SK-N-SH (cell line): Measurements from ENCODE around the gene GTPBP10. TPM values are rescaled to one million over a fixed set of nuclear protein-coding genes. Genes with fewer than 3 reads are reported as not detected.

Experiments
- CHD2 ChIP-seq: fragments of 150-350 bp; IDR thresholded peaks from 2 replicates; pipeline ENCODE4 v1.6.1; 2018; ENCODE audit warnings: low read length; ENCODE audit not compliant: partially characterized antibody
- CTCF ChIP-seq: fragments of 200-600 bp; sonication (generic); IDR thresholded peaks from 2 replicates; pipeline ENCODE4 v1.6.1; 2017; ENCODE audit warnings: antibody characterized with exemption, mild to moderate bottlenecking, moderate library complexity
- ELF1 ChIP-seq: IDR thresholded peaks from 2 replicates; pipeline ENCODE4 v1.4.0; 2012
- EP300 ChIP-seq, 2 experiments: IDR thresholded peaks; 2 replicates each; pipeline versions ENCODE4 v1.4.0 to v1.6.1; 2012; ENCODE audit warnings: borderline replicate concordance in 1 of 2, low read depth in 1 of 2, low read length in 1 of 2
- EZH2phosphoT487 ChIP-seq: fragments of 200-600 bp; sonication (generic); IDR thresholded peaks from 2 replicates; pipeline ENCODE4 v1.6.1; 2017; ENCODE audit warnings: low read depth, mixed run types, mild to moderate bottlenecking, antibody characterized with exemption, moderate library complexity, borderline replicate concordance
- GABPA ChIP-seq: IDR thresholded peaks from 2 replicates; pipeline ENCODE4 v1.4.0; 2012; ENCODE audit warnings: low read depth, mild to moderate bottlenecking
- JUND ChIP-seq: IDR thresholded peaks from 2 replicates; pipeline ENCODE4 v1.4.0; 2012
- MEF2A ChIP-seq: IDR thresholded peaks from 2 replicates; pipeline ENCODE4 v1.4.0; 2012; ENCODE audit warnings: low read depth, borderline replicate concordance
- MXI1 ChIP-seq: IDR thresholded peaks from 2 replicates; pipeline ENCODE4 v1.6.1; 2012; ENCODE audit warnings: mild to moderate bottlenecking, low read depth, low read length, improper control_type of control experiment
- NRF1 ChIP-seq: IDR thresholded peaks from 2 replicates; pipeline ENCODE4 v1.6.1; 2012; ENCODE audit warnings: low read depth, mild to moderate bottlenecking, low read length
- POLR2AphosphoS5 ChIP-seq: IDR thresholded peaks from 2 replicates; pipeline ENCODE4 v1.6.1; 2012; ENCODE audit warnings: low read depth, low read length
- RAD21 ChIP-seq: IDR thresholded peaks from 2 replicates; pipeline ENCODE4 v1.6.1; 2012; ENCODE audit warnings: mild to moderate bottlenecking, low read length
- RCOR1 ChIP-seq: fragments of 150-350 bp; IDR thresholded peaks from 2 replicates; pipeline ENCODE4 v1.6.1; 2017; ENCODE audit warnings: antibody characterized with exemption, low read length
- REST ChIP-seq: IDR thresholded peaks from 2 replicates; pipeline ENCODE4 v1.6.1; 2012; ENCODE audit warnings: mild to moderate bottlenecking, low read depth, low read length, moderate library complexity
- RXRA ChIP-seq: IDR thresholded peaks from 2 replicates; pipeline ENCODE4 v1.4.0; 2012; ENCODE audit warnings: low read depth, mild to moderate bottlenecking, borderline replicate concordance
- SIN3A ChIP-seq: IDR thresholded peaks from 2 replicates; pipeline ENCODE4 v1.6.1; 2012; ENCODE audit warnings: low read depth, mild to moderate bottlenecking, low read length, moderate library complexity, borderline replicate concordance
- TAF1 ChIP-seq: IDR thresholded peaks from 2 replicates; pipeline ENCODE4 v1.6.1; 2012; ENCODE audit warnings: low read depth, mild to moderate bottlenecking, low read length, moderate library complexity, borderline replicate concordance
- TCF12 ChIP-seq: IDR thresholded peaks from 2 replicates; pipeline ENCODE4 v1.4.0; 2012
- USF1 ChIP-seq: IDR thresholded peaks from 2 replicates; pipeline ENCODE4 v1.4.0; 2012; ENCODE audit warnings: low read depth, borderline replicate concordance
- USF2 ChIP-seq: fragments of 150-350 bp; IDR thresholded peaks from 2 replicates; pipeline ENCODE4 v1.6.1; 2017; ENCODE audit warnings: antibody characterized with exemption, low read length, low read depth, borderline replicate concordance
- polyA plus RNA-seq, 3 experiments: library from polyadenylated mRNA; depleted of rRNA; stranded (reverse); fragments of >200 nt; gene quantifications; 2 replicates each; pipeline ENCODE4 v1.2.3, GENCODE V29; 2012

The GTPBP10 gene
- polyA plus RNA-seq, 1 of the 3 experiments (the other 2 are of a cell fraction) = 8.5 TPM

- TF ChIP-seq CTCF (no peak), ELF1 (no peak; the same call in 1 of the 2 replicates), CHD2 (peak; percentile 92), TAF1 (no peak), USF1 (no peak), USF2 (no peak), EZH2phosphoT487 (no peak), NRF1 (no peak), GABPA (no peak), RAD21 (peak; percentile 36), SIN3A (no peak), EP300 (IDR thresholded peaks at IDR 0.05; ENCODE audit: borderline replicate concordance in 1 of 2, low read depth in 1 of 2, low read length in 1 of 2) (peak; percentile 75 to 97; a peak in 3 of 4 replicates), TCF12 (peak; percentile 90), MXI1 (no peak; the same call in 1 of the 2 replicates), RCOR1 (peak; percentile 97), REST (no peak), JUND (peak; percentile 52; the same call in 1 of the 2 replicates), MEF2A (no peak), RXRA (peak; percentile 87; the same call in 1 of the 2 replicates), POLR2AphosphoS5 (peak; percentile 65; the same call in 1 of the 2 replicates)
Observed at GRCh38 chr7:90401989-90402388, 55.5 kb downstream of the GTPBP10 start (continued).
